ENCODE measurements around the gene RFX4. TPM values are rescaled to one million over a fixed set of nuclear protein-coding genes. Genes with fewer than 3 reads are reported as not detected.

Gene RFX4
- total and polyA plus RNA-seq, 8 donors: 0.05 to 0.51 (median 0.12) TPM; not detected in 1

- WGBS, 2 donors: 60 to 72% methylated on average over 5 of the region's 5 CpGs
- H3K4me1 ChIP-seq: peaks cover 0 to 4% (median 0%) of the 10 kb centered on the region in 3 donors
- H3K27ac ChIP-seq: no peak overlapping the region
- ATAC-seq: no peak
- H3K9me3 ChIP-seq: no peaks in the 10 kb centered on the region
- no peaks in the 10 kb centered on the region for H3K36me3 ChIP-seq
- DNase-seq: no peak
- intact Hi-C loops (cut with DNase I): no loop called here
- no peaks in the 10 kb centered on the region for H3K27me3 ChIP-seq
- no peak for TF ChIP-seq CTCF (IDR thresholded peaks at IDR 0.05)
- FAIRE-seq: no peak
- H3K4me3 ChIP-seq: no peak overlapping the region
Measured at GRCh38 chr12:106643000-106643399, 60.2 kb downstream of the RFX4 start.

GRCh38 chr12:106644335-106645073 is 61.7 kb downstream of the RFX4 start:
- H3K9me3 ChIP-seq: no peaks in the 10 kb centered on the region
- H3K36me3 ChIP-seq: no peaks in the 10 kb centered on the region
- FAIRE-seq: no peak
- no peaks in the 10 kb centered on the region for H3K27me3 ChIP-seq
- H3K4me1 ChIP-seq: peaks cover 0 to 4% (median 0%) of the 10 kb centered on the region in 3 donors
- ATAC-seq: peak in 3 of 4 donors; percentile 33 to 53 (median 41)
- peak in 1 of 6 donors; percentile 23 for DNase-seq
- intact Hi-C loops (cut with DNase I): no loop called here
- H3K27ac ChIP-seq: peak overlapping the region; percentile 19 to 67 (median 38)
- TF ChIP-seq CTCF (IDR thresholded peaks at IDR 0.05): no peak
- H3K4me3 ChIP-seq: no peak overlapping the region
- 64 to 68% methylated on average over 16 of the region's 16 CpGs for WGBS, 2 donors

GRCh38 chr12:106645074-106645421 is 62.2 kb downstream of the RFX4 start:
- ATAC-seq: peak; percentile 89 to 93 (median 90)
- no peak for FAIRE-seq
- H3K4me3 ChIP-seq: no peak overlapping the region
- peak; percentile 60 to 81 (median 73) for DNase-seq
- TF ChIP-seq CTCF (IDR thresholded peaks at IDR 0.05): no peak
- 26 to 32% methylated on average over 16 of the region's 16 CpGs for WGBS, 2 donors
- H3K9me3 ChIP-seq: no peaks in the 10 kb centered on the region
- H3K27me3 ChIP-seq: no peaks in the 10 kb centered on the region
- H3K36me3 ChIP-seq: no peaks in the 10 kb centered on the region
- H3K4me1 ChIP-seq: peaks cover 0 to 4% (median 0%) of the 10 kb centered on the region in 3 donors
- peak overlapping the region; percentile 12 to 67 (median 38) for H3K27ac ChIP-seq
- intact Hi-C loops (cut with DNase I): no loop called here

- no peaks in the 10 kb centered on the region for H3K9me3 ChIP-seq
- DNase-seq (no peak), FAIRE-seq (no peak), ATAC-seq (no peak)
- no peak for TF ChIP-seq CTCF (IDR thresholded peaks at IDR 0.05)
- peaks cover 0 to 4% (median 0%) of the 10 kb centered on the region in 3 donors for H3K4me1 ChIP-seq
- peak overlapping the region; percentile 12 to 64 (median 38) for H3K27ac ChIP-seq
- no peaks in the 10 kb centered on the region for H3K36me3 ChIP-seq
- intact Hi-C loops (cut with DNase I): no loop called here
- WGBS, 2 donors: 81 to 84% methylated on average over 6 of the region's 6 CpGs
- H3K27me3 ChIP-seq: no peaks in the 10 kb centered on the region
- H3K4me3 ChIP-seq: no peak overlapping the region
Measured at GRCh38 chr12:106645465-106646330, 62.9 kb downstream of the RFX4 start.

All from pancreas (tissue), 10 donors.